Raji (cell line): ENCODE measurements around the gene LPO.

Experiments
- POLR2A ChIP-seq: IDR thresholded peaks from 2 replicates; pipeline ENCODE4 v1.6.1; 2011; ENCODE audit warnings: low read depth, low read length, control low read depth; ENCODE audit not compliant: insufficient read depth

Gene LPO

DNA sequence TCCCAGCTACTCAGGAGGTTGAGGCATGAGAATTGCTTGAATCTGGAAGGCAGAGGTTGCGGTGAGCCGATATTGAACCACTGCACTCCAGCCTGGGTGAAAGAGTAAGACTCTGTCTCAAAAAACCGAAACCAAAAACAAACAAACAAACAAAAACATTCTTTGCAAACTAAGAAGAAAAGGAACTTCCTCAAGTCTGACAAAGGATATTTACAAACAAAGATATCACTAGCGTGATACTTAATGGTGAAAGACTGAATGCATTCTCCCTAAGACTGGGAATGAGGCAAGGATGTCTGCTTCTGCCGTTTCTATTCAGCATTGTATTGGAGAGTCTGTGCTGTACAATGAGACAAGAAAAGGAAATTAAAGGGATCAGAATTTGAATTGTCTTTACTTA is 52.9 kb downstream of the LPO start:
- no peak for TF ChIP-seq POLR2A

DNA sequence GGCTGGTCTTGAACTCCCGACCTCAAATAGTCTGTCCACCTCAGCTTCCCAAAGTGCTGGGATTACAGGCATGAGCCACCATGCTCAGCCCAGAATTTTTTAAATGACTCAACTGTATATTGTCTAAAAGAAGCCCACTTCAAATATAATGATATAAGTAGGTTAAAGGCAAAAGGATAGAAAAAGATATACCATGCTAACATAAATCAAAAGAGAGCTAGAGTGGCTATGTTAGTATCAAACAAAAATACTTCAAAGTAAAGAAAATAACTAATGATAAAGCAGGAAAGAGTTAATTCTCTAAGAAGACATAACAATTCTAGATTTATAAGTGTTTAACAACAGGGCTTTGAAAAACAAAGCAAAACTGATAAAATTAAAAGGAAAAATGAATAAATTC is 55.6 kb downstream of the LPO start:
- TF ChIP-seq POLR2A: no peak

DNA sequence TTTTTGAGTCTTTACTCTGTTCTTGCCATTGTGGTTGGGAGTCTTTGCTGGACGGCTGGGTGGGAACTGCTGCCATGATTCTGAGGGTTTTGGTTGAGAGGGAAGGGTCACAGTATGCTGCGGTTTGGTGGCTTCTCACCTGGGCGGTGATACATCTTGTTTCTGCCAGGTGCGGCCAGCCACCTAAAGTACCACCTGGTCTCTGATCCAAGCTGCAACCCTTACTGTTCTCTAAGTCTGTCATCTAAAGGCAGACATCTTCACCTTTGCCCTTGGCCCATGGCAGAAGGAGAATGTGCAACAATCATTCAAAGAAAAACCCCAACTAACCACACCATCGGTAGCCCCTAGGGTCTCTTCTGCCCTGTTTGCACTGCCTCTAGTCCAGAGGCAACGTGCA is 62.0 kb downstream of the LPO start:
- no peak for TF ChIP-seq POLR2A

GRCh38 chr17:58301504-58302150 is 63.2 kb downstream of the LPO start:
- TF ChIP-seq POLR2A: no peak

GRCh38 chr17:58302171-58302918 is 64.0 kb downstream of the LPO start:
- TF ChIP-seq POLR2A: no peak

GRCh38 chr17:58302919-58303585 is 64.7 kb downstream of the LPO start:
- no peak for TF ChIP-seq POLR2A

GRCh38 chr17:58303971-58304749 is 65.8 kb downstream of the LPO start:
- TF ChIP-seq POLR2A: no peak

DNA sequence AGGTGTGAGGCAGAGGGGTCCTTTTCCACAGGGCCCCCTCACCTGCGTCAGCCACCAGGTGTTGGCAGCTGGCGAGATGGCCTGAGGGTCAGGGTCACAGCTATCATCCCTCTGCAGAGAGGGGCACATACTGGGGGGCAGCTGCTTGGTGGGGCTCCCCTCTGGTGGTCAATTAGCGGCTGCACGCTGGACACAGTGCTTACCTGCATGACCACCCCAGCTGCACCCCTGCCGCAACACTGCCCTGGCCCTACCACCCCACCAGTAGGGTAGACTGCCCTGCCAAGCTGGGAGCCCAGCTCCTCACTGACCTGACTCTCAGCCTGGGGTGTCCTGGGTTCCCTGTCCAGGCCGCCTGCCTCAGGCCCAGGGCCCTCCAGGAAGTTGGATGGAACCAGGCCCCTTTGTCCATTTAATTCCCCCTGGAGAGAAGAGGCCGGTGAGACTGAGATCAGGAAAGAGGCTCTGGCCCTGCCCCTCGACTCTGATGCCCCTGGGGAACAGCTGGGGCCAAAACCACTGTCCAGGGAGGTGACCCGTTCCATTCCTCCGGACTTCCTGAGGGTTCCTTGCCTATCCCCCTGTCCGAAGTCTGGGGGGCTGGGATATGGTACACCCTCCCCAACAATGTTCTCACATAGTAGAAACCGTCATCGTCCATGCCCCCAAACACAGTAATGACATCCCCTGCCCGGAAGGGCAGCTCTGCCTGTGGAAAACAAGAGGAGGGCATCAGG is 66.5 kb downstream of the LPO start:
- no peak for TF ChIP-seq POLR2A

DNA sequence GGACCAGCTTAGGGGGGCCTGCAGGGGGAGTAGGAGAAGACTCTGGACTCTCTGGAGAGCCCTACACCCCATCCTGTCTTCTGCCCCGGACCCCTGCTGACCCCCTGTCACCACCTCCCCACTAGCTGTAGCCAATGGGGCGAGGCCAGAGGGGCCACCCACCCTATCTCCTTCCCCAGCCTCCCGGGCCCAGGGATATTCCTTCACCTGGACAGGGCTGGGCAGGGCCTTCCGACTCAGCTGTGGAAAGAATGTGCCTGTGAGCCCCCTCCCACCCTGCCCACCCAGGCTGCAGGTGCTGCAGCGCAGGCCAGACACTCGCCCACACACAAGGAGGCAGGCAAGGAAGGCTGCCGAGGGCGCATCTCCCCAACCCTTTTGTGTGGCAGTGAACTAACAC is 67.2 kb downstream of the LPO start:
- TF ChIP-seq POLR2A: no peak

GRCh38 chr17:58306131-58306951 is 68.0 kb downstream of the LPO start:
- no peak for TF ChIP-seq POLR2A

GRCh38 chr17:58307468-58308172 is 69.2 kb downstream of the LPO start:
- no peak for TF ChIP-seq POLR2A

- no peak for TF ChIP-seq POLR2A
Measured at GRCh38 chr17:58308173-58308984, 70.0 kb downstream of the LPO start.
